Common myeloid progenitor, CD34-positive (primary cell): Measurements from ENCODE around the gene CASK.

ENCODE experiments used
- CTCF ChIA-PET: fragments of 350-600 bp; sonication (Branson Sonifier 250); formaldehyde crosslinking; loops from one replicate; lab custom pipeline; 2021; ENCODE audit warnings: antibody characterized with exemption; lab: Charles Lee
- POLR2A ChIA-PET: fragments of 350-600 bp; sonication (Branson Sonifier 250); formaldehyde crosslinking; loops from one replicate; lab custom pipeline; 2021; ENCODE audit warnings: antibody characterized with exemption; lab: Charles Lee
- DNase-seq, 3 donors: peaks; one replicate each; pipeline versions ENCODE4 v3.0.0 to v3.0.0-alpha.2; 2013
- H3K27ac ChIP-seq, 2 experiments: 1 replicate in 1 of 2; 2 replicates in 1 of 2; pipeline ENCODE4 v1.7.0; 2013; ENCODE audit warnings: inconsistent platforms in 2 of 2, low read length in 2 of 2, mild to moderate bottlenecking in 2 of 2, low read depth in 1 of 2, moderate library complexity in 1 of 2; ENCODE audit not compliant: severe bottlenecking in 2 of 2, insufficient read depth in 1 of 2, poor library complexity in 1 of 2
- H3K27me3 ChIP-seq, 5 experiments: replicated peaks in 2 of 5; 1 replicate in 3 of 5; 2 replicates in 2 of 5; pipeline versions ENCODE4 v1.6.1 to v1.7.0; 2013; ENCODE audit warnings: low read length in 4 of 5, mild to moderate bottlenecking in 2 of 5, moderate library complexity in 2 of 5, inconsistent platforms in 1 of 5; ENCODE audit not compliant: insufficient read depth in 5 of 5, control insufficient read depth in 4 of 5
- H3K36me3 ChIP-seq, 4 experiments: 1 replicate in 2 of 4; 2 replicates in 2 of 4; pipeline versions ENCODE4 v1.6.1 to v1.7.0; 2013; ENCODE audit warnings: low read length in 3 of 4, control low read depth in 1 of 4, mild to moderate bottlenecking in 1 of 4; ENCODE audit not compliant: control insufficient read depth in 4 of 4, insufficient read depth in 4 of 4
- H3K4me1 ChIP-seq, 4 experiments: 1 replicate in 3 of 4; 2 replicates in 1 of 4; pipeline versions ENCODE4 v1.6.1 to v1.7.1; 2013; ENCODE audit warnings: low read length in 3 of 4, mild to moderate bottlenecking in 3 of 4, control low read depth in 1 of 4, inconsistent platforms in 1 of 4, moderate library complexity in 1 of 4; ENCODE audit not compliant: control insufficient read depth in 4 of 4, insufficient read depth in 4 of 4; ENCODE audit errors: control extremely low read depth in 1 of 4
- H3K4me3 ChIP-seq, 7 experiments: 1 replicate in 4 of 7; 2 replicates in 3 of 7; pipeline versions ENCODE4 v1.5.1 to v1.7.0; 2013; ENCODE audit warnings: mild to moderate bottlenecking in 7 of 7, low read length in 6 of 7, moderate library complexity in 6 of 7, inconsistent platforms in 2 of 7, low read depth in 2 of 7, control low read depth in 1 of 7; ENCODE audit not compliant: insufficient read depth in 4 of 7, control insufficient read depth in 1 of 7; ENCODE audit errors: extremely low read depth in 1 of 7
- H3K9me3 ChIP-seq, 5 experiments: 1 replicate in 4 of 5; 2 replicates in 1 of 5; pipeline versions ENCODE4 v1.6.1 to v1.7.1; 2013; ENCODE audit warnings: low read length in 4 of 5, mild to moderate bottlenecking in 2 of 5, inconsistent platforms in 1 of 5, low read depth in 1 of 5, moderate library complexity in 1 of 5; ENCODE audit not compliant: control insufficient read depth in 4 of 5, insufficient read depth in 2 of 5; ENCODE audit errors: control extremely low read depth in 1 of 5
- WGBS: methylation state at CpG from one replicate; pipeline ENCODE4 v1.1.5; 2013; ENCODE audit not compliant: insufficient coverage; 5-methylcytosine and 5-hydroxymethylcytosine counted together

Gene CASK

GRCh38 chrX:41522671-41523070 lies 400.7 kb downstream of the CASK start:
- Histone ChIP-seq H3K9me3 (no peaks in the 10 kb centered on the region), H3K4me3 (no peak overlapping the region), H3K36me3 (peaks cover 0 to 3% (median 1%) of the 10 kb centered on the region in 4 experiments), H3K27me3 (peaks cover 0 to 22% (median 0%) of the 10 kb centered on the region in 5 experiments), H3K27ac (no peak overlapping the region), H3K4me1 (no peaks in the 10 kb centered on the region)
- ChIA-PET POLR2A (no interaction called here), CTCF (interaction anchor here (1.0 kb wide), 1 partner anchor 35 kb away, joined by 3 read pairs; no protein-coding TSS in a partner anchor)
- DNase-seq: no peak
- 76% methylated on average over 3 of the region's 4 CpGs for WGBS

- no peak overlapping the region for H3K27ac ChIP-seq
- CTCF ChIA-PET: no interaction called here
- no peaks in the 10 kb centered on the region for H3K9me3 ChIP-seq
- POLR2A ChIA-PET: no interaction called here
- no peak for DNase-seq
- H3K27me3 ChIP-seq: peaks cover 0 to 24% (median 0%) of the 10 kb centered on the region in 5 experiments
- no peaks in the 10 kb centered on the region for H3K4me1 ChIP-seq
- 100% methylated on average over 1 of the region's 2 CpGs for WGBS
- no peak overlapping the region for H3K4me3 ChIP-seq
- H3K36me3 ChIP-seq: peaks cover 0 to 3% (median 1%) of the 10 kb centered on the region in 4 experiments
These were observed 401.3 kb downstream of the CASK start for GRCh38 chrX:41522081-41522480.

- Histone ChIP-seq H3K36me3 (peaks cover 0 to 3% (median 1%) of the 10 kb centered on the region in 4 experiments), H3K27ac (no peak overlapping the region), H3K9me3 (no peaks in the 10 kb centered on the region), H3K4me3 (no peak overlapping the region), H3K27me3 (peaks cover 0 to 37% (median 0%) of the 10 kb centered on the region in 5 experiments), H3K4me1 (no peaks in the 10 kb centered on the region)
- CTCF ChIA-PET: no interaction called here
- POLR2A ChIA-PET: no interaction called here
- DNase-seq: no peak
- WGBS: 100% methylated on average over 4 of the region's 5 CpGs
These were observed 403.9 kb downstream of the CASK start for GRCh38 chrX:41519468-41519867.

GRCh38 chrX:41518841-41519220 lies 404.5 kb downstream of the CASK start:
- H3K27me3 ChIP-seq: peaks cover 0 to 34% (median 0%) of the 10 kb centered on the region in 5 experiments
- H3K9me3 ChIP-seq: no peaks in the 10 kb centered on the region
- no peak for DNase-seq
- WGBS: 43% methylated on average over 1 of the region's 5 CpGs
- H3K4me1 ChIP-seq: no peaks in the 10 kb centered on the region
- H3K4me3 ChIP-seq: no peak overlapping the region
- H3K36me3 ChIP-seq: peaks cover 0 to 3% (median 1%) of the 10 kb centered on the region in 4 experiments
- ChIA-PET CTCF (no interaction called here), POLR2A (no interaction called here)
- H3K27ac ChIP-seq: no peak overlapping the region

- H3K4me1 ChIP-seq: no peaks in the 10 kb centered on the region
- H3K27me3 ChIP-seq: peaks cover 0 to 34% (median 0%) of the 10 kb centered on the region in 5 experiments
- DNase-seq: no peak
- ChIA-PET POLR2A (no interaction called here), CTCF (no interaction called here)
- 88% methylated on average over 8 of the region's 9 CpGs for WGBS
- peaks cover 0 to 2% (median 0%) of the 10 kb centered on the region in 4 experiments for H3K36me3 ChIP-seq
- H3K9me3 ChIP-seq: no peaks in the 10 kb centered on the region
- no peak overlapping the region for H3K27ac ChIP-seq
- no peak overlapping the region for H3K4me3 ChIP-seq
These were observed 405.1 kb downstream of the CASK start for GRCh38 chrX:41518127-41518840.

GRCh38 chrX:41516999-41517765 lies 406.2 kb downstream of the CASK start:
- Histone ChIP-seq H3K4me1 (no peaks in the 10 kb centered on the region), H3K27ac (no peak overlapping the region), H3K9me3 (no peaks in the 10 kb centered on the region), H3K4me3 (no peak overlapping the region), H3K27me3 (peaks cover 0 to 34% (median 0%) of the 10 kb centered on the region in 5 experiments), H3K36me3 (peaks cover 0 to 2% (median 0%) of the 10 kb centered on the region in 4 experiments)
- WGBS: 57% methylated on average over 4 of the region's 4 CpGs
- ChIA-PET POLR2A (no interaction called here), CTCF (interaction anchor here (0.6 kb wide), 1 partner anchor 213 kb away, joined by 3 read pairs; no protein-coding TSS in a partner anchor)
- no peak for DNase-seq

GRCh38 chrX:41516456-41516855 lies 406.9 kb downstream of the CASK start:
- no peak for DNase-seq
- 89% methylated on average over 4 of the region's 5 CpGs for WGBS
- ChIA-PET CTCF (no interaction called here), POLR2A (no interaction called here)
- Histone ChIP-seq H3K36me3 (peaks cover 0 to 2% (median 0%) of the 10 kb centered on the region in 4 experiments), H3K9me3 (no peaks in the 10 kb centered on the region), H3K4me1 (no peaks in the 10 kb centered on the region), H3K27ac (no peak overlapping the region), H3K4me3 (no peak overlapping the region), H3K27me3 (peaks cover 0 to 34% (median 0%) of the 10 kb centered on the region in 5 experiments)
